Left colon (tissue), 2 donors: ENCODE results near the gene SAMD14. TPM values are rescaled to one million over a fixed set of nuclear protein-coding genes. Genes with fewer than 3 reads are reported as not detected.

Source experiments
- ATAC-seq: fragments of 200-7000 bp; cut with Tn5 transposase; one replicate; pipeline ENCODE4 v1.9.1; 2020; ENCODE audit warnings: mild to moderate bottlenecking, moderate library complexity
- DNase-seq, 2 donors: peaks; one replicate each; pipeline ENCODE4 v3.0.0-alpha.2; 2020
- intact Hi-C, 2 donors: fragments of 100-400 bp; cut with DNase I in 1 of 2; cut with micrococcal nuclease in 1 of 2; formaldehyde crosslinking; loops; one replicate each; pipeline versions ENCODE4 v1.11.2 to v1.14.0; 2022; cut with DNase I, micrococcal nuclease
- total RNA-seq, 2 donors: library from RNA; stranded (reverse); fragmentation: NEBNext Ultra II Directional; extraction: Animal tissue kit (Norgen Biotek cat#: 25700); gene quantifications; one replicate each; pipeline ENCODE4 v1.2.1, GENCODE V29; 2021
- donor health status: DM: no; HTN: no; CAD: no.
- donor health status: DM: yes; HTN: yes; CAD: no.

SAMD14 gene
- total RNA-seq, 2 donors from 2014 or later, result 0.70 to 0.92 TPM

DNA sequence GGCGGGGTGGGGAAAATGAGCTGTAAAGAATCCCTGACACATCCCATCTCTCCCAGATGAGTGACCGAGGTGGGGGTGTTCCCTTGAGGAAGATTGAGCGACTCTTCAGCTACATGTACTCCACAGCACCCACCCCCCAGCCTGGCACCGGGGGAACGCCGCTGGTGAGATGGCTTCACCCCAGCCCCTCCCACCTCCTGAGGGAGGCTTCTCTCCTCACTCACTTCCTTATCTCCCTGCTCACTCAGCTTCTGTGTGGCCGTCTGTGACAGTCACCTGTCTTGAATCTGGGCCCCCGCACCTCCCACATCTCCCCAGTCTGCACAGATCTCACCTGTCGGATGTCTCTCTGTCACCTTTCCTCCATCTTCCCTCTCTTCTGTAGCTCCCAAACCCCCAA is 21.4 kb downstream of the SAMD14 start:
- intact Hi-C loops, result no loop called here
- DNase-seq (no peak), ATAC-seq (no peak)

DNA sequence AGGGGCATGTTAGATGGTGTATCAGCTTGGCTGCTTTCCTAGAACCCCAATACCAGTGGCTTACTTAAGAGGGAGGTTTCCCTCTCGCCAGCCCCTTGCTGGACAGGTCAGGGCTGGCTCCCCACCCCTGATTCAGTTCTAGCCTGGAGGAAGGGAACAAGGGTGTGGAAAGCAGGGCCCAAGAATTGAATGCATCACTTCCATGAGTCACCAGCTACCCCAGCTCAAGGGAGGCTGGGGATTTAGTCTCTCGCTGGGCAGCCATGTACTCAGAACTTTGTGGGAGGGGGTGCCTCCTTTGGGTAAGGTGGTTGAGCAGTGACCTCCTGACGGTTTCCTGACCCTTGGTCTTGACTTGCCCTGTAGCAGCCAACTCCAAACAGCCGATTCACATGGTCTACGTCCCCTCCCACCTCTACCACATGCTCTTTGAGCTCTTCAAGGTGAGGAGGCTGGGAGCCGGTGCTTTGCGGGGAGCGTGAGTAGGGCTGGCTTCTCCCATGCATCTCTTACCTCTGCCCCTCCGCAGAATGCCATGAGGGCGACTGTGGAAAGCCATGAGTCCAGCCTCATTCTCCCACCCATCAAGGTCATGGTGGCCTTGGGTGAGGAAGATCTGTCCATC is 22.1 kb downstream of the SAMD14 start:
- no peak for ATAC-seq
- DNase-seq, result no peak
- intact Hi-C loops, result no loop called here

DNA sequence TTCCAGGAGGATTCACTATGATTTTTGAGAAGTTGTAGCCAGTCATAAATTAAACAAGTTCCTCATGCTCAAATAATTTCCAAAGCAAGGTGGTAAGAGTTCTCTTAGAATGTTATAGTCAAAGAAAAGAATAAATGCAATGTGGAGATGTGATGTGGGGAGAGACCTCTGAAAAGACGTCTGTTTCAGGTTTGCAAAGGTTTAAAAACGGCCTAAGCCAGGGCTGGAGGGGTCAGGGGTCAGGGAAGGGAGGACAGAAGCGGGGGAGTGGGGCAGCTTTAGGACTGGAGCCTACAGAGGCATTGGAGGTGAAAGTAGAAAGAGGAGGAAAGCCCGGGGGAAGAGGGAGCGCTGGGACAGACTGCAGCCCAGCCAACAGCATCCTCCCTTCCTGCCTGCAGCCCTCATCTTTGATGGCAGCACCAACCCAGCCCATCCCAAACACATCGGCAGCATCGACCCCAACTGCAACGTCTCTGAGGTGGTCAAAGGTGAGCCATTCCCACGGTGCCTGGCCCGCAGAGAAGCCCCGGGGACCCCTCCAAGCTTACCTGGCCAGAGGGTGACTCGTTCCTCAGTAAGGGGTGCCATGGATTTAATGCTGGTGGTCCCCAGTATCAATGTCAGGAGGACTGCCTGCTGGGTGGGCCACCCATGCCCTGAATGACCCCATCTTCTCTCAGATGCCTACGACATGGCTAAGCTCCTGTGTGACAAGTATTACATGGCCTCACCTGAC is 23.4 kb downstream of the SAMD14 start:
- intact Hi-C loops, result no loop called here
- ATAC-seq, result no peak
- no peak for DNase-seq

DNA sequence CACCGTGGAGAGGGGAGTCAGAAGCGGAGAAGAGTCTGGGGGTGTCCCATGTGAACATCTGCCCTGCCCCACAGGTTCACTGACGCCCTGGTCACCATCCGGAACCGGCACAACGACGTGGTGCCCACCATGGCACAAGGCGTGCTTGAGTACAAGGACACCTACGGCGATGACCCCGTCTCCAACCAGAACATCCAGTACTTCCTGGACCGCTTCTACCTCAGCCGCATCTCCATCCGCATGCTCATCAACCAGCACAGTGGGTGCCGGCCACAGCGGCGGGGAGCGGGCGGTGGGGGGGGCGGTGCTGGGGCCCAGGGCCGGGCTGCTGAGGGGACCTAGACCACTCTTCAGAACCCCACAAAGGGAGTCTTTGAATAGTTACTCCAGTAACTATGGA is 24.1 kb downstream of the SAMD14 start:
- DNase-seq (no peak), ATAC-seq (no peak)
- intact Hi-C loops, result no loop called here

DNA sequence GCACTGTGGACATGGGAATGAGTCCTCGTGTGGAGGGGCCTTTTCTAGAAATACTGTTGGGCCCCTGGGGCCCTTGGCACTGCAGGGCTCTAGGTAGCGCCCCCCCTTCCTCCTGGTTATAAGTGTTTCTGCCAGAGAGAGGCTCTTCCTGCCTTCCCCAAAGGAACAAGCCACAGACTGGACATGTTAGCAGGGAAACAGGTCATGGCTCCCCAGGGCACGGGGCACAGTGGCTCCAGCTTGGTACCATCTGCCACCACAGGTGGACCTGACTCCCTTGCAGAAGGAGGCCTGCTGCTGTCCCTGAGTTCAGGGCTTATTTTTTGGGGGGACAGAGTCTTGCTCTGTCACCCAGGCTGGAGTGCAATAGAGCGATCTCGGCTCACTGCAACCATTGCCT is 26.0 kb downstream of the SAMD14 start:
- intact Hi-C loops, result no loop called here
- ATAC-seq (no peak), DNase-seq (no peak)

DNA sequence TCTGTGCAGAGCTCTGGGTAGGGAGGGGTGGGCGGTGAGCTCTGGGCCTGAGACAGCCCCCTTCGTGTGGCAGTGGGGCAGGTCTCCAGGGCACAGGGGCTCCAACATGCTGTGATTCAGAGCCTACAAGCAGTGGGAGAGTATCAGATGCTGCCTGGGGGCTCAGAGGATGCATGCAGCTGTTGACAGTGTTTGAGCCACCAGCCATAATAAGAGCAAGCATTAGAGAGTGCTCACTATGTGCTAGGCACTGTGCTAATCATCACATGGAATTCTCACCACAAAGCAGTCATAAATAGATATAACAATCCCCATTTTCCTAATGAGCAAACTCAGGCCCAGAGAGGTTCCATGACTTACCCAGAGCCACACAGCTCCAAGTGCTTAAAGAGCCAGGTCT is 26.7 kb downstream of the SAMD14 start:
- no peak for DNase-seq
- intact Hi-C loops, result no loop called here
- no peak for ATAC-seq

DNA sequence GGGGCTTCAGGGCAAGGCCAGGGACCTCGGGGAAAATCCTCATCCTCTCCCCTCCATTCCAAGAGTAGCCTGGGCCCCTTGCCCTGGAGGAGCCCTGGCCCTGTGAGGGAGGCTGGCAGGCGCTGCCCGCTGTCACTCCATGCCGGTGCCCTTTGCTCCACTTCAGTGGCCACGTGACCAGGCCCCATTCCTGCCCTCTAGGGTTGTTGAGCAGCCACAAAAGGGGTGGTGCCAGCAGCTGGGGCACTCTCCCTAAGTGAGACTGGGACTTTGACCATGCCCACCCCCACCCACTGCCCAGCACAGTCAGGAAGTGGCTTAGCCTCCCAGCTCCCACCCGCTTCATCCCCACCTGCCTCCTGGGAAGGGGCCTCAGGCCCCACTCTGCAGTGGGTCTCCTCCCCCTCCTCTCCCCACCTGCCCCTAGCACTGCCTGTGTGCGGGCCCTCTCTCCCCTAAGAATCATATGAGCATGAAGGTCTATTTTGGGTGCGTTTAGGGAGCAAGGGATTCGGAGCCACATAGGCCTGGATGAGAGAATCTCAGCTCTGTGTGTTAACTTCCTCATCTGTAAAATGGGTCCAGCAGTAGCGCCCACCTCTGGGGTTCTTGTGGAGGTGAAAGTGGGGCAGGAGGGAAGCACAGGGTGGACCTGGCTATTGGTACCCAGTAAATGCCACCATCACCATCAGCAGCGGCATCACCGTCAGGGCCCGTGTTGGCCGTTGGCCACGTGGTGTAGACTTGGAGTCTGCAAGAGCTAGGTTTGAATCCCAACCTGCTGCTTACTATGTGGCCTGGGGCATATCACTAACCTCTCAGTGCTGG is 27.6 kb downstream of the SAMD14 start:
- DNase-seq (peak; percentile 91 to 96), ATAC-seq (peak; percentile 80)
- intact Hi-C loops, result no loop called here

DNA sequence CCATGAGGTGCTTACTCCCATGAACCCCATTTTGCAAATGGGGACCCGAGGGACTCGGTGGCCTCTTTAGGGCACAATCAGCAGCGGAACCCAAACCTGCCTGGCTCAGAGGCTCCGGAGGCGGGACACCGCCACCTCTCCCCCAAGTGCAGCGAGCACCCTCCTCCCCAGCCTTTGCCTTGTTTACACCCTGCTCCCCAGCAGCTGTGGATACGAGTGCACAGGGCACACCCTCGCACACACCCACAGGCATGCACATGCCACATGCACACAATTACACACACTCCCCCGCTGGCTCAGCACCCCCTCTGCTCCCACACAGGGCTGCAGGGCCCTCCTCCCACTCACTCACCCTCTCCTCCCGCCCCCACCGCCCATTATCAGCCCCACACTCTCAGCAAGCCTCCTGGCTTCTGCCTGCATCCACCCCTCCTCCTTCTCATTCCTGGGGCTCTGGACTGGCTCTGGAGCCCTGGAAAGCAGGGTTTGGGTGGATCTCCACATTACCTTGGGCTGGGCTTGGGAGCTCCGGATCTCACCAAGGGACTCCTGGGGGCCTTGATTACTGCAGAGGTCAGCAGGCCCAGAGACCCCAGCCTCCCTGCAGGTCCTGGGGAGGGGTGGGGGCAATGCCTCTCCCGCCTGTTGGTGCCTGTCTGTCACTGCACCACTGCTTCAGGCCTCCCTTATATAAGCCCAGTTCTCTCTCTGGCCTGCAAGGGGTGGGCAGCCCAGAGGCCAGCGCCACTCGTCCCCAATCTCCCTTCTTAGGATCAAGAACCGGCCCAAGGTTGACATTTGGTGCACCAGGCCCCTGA is 28.4 kb downstream of the SAMD14 start:
- intact Hi-C loops, result no loop called here
- DNase-seq (peak; percentile 80 to 92), ATAC-seq (peak; percentile 80)

DNA sequence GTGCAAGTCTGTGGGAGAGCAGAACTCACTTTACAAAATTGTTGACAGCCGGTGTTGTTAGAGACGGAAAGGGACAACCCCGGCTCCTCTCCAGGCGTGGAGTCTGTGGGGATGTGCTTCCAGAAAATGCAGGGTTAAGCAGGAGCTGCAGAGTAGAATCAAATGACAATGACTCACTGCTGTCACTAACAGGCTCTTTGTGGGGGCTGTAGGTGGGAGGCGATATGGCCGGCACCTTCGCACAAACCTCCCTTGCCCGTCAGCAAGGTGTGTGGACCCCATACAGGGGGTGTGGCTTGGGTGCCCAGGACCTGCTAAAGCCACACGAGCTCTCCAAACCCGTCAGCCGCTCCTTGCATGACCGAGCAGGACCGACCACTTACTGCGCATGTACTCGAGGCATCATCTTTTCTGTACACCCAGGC is 29.0 kb downstream of the SAMD14 start:
- ATAC-seq (peak; percentile 5), DNase-seq (peak in 1 of 2 donors; percentile 56)
- intact Hi-C loops, result no loop called here

DNA sequence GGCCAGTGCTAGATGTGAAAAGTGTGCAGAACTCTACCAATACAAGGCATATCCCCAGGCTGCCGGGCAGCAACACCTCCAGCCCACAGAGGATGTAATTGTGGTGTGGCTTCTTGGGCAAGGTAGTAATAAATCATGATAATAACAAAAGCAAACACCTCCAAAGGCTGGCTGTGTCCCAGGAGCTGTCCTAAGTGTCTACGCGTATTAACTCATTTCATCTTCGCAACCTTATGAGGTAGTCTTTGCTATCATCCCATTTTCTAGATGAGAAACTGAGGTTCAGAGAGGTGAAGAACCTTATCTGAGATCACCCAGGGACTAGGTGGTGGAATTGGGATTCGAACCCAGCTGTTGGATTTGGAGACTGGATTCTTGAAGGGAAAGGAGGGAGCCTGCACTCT is 29.5 kb downstream of the SAMD14 start:
- peak; percentile 74 to 75 for DNase-seq
- ATAC-seq, result peak; percentile 54
- intact Hi-C loops, result no loop called here

DNA sequence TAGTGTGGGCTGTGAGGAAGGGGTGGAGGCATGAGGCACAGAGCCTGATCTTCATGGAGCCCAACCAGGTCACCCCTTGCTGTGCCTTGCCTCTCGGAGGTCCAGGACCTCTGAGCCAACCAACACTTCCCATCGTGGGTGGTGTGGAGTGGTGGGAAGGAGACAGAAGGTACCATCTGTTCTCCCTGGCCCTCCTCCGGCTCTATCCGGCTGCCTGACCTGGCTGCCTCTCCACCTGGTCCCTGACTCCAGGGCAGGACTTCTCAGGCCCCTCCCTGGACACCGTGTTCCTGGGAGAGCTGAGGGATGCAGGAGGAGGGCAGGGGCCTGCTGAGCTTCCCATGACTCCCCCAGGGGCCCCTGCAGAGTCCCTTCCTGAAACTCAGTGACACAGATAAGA is 31.0 kb downstream of the SAMD14 start:
- ATAC-seq (no peak), DNase-seq (no peak)
- intact Hi-C loops, result loop anchor here in 1 of 2 donors (10.0 kb wide), 1 partner anchor 196 kb away; no protein-coding TSS in a partner anchor

DNA sequence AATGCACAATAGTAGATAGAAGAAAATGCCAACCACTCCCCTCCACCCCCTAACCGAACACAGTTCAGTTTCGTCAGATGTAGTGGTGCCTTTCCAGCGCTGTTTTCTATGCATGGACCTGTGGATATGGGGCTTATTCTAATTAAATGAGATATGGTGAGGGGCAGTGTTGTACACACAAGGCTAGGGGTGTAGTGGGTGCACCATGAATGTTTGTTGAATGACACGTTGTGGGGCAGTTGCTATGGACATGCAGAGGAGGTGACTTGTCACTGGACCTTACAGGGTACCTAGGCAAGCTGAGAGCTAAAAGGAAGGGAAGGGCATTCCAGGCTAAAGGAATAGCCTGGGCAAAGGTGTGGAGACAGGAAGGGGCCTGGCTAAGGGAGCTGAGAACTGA is 31.4 kb downstream of the SAMD14 start:
- DNase-seq (no peak), ATAC-seq (no peak)
- intact Hi-C loops, result loop anchor here in 1 of 2 donors (10.0 kb wide), 1 partner anchor 196 kb away; no protein-coding TSS in a partner anchor

DNA sequence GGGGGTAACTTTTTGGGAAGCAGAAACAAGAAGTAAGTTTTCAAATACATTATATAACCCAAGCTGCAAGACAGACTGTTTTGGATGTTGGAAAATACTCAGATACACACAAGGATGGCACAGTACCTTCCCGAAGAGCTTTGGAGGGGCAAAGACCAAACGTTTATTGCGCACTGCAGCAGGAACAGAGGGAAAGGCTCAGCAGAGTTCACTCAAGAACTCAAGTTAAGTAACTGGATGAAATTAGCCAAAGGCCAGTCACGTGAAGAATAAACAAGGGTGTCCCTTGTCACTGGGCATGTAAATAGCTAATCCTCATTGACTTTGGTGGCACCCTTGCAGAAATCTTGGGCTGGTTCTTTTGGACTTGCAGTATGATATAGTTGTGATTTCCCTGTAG is 32.0 kb downstream of the SAMD14 start:
- ATAC-seq (no peak), DNase-seq (no peak)
- intact Hi-C loops, result loop anchor here in 1 of 2 donors (10.0 kb wide), 1 partner anchor 197 kb away; no protein-coding TSS in a partner anchor

DNA sequence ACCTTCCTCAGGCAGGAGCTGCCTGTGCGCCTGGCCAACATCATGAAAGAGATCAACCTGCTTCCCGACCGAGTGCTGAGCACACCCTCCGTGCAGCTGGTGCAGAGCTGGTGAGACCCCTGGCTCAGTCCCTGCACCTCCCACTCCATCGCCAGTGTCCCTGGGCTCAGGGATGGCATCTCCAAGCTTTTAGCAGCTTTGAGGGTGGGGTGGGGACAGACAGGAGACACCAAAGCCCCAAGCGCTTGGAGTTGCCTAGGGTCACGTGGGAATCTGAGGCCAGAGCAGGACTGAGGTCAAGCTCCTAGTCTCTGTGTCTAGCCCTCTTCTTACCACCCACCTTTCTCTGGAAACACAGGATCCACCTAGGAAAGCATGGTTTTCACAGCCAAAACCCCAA is 32.5 kb downstream of the SAMD14 start:
- ATAC-seq (no peak), DNase-seq (no peak)
- intact Hi-C loops, result loop anchor here in 1 of 2 donors (10.0 kb wide), 1 partner anchor 197 kb away; no protein-coding TSS in a partner anchor

DNA sequence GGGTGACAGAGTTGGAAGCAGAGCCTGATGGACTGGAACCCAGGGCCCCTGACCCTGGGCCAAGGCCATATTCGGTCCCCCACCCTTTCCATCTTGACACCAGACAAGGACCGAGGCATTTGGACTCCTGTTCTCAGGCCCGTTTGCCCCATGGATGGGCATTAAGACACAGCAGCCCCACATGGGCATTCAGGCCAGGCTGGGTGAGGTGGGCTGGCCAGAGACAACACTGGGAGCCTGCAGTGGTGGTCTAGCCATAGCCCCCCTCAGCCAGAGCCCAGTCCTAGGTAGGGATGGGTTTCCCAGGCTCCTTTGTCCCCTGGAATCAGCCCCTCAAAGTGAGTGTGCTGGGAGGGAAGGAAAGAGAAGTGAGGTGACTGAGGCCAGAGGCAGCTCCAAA is 33.2 kb downstream of the SAMD14 start:
- DNase-seq (no peak), ATAC-seq (no peak)
- intact Hi-C loops, result loop anchor here in 1 of 2 donors (10.0 kb wide), 1 partner anchor 198 kb away; no protein-coding TSS in a partner anchor

DNA sequence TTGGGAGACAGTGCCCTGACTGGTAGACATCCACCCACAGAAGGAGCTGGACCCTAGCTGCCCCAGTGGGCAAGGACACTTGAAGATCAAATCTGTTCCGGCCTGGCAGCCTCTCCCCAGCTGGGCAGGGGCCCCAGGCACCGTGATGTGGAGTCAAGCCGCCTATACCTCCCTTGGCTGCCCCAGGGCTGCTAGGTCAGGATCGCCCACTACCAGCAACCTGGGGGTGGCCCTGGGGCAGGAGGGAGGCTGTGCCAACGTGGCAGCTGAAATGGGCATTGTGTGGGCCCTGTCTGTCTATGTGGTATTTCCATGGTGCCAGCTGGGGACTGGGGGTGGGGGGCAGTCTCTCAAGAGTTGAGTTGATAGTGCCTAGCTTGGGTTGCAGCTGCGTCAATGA is 33.9 kb downstream of the SAMD14 start:
- intact Hi-C loops, result loop anchor here in 1 of 2 donors (10.0 kb wide), 1 partner anchor 199 kb away; no protein-coding TSS in a partner anchor
- ATAC-seq, result peak; percentile 3
- no peak for DNase-seq

DNA sequence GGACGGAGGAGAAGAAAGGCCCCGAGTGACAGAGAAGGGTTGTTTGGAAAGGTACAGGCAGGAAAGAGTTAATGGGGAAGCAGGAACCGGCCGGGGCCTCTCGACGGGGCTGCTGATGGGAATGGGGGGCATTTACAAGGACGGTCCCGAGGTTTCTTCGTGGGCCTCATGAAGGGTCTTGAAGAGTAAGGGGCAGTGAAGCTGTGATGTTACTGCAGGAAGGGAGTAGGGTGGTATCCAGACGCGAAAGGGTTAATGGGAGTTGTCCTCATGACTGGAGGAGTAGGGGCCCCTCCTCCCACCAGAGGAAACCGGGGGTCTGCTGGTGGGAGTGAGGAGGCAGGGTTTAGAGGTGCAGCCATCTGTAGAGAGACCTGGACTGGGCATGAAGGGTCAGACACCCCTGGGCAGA is 34.3 kb downstream of the SAMD14 start:
- intact Hi-C loops, result loop anchor here in 1 of 2 donors (10.0 kb wide), 1 partner anchor 199 kb away; no protein-coding TSS in a partner anchor
- DNase-seq (no peak), ATAC-seq (no peak)
